ENCODE data around the gene C14orf119.

Gene C14orf119

DNA sequence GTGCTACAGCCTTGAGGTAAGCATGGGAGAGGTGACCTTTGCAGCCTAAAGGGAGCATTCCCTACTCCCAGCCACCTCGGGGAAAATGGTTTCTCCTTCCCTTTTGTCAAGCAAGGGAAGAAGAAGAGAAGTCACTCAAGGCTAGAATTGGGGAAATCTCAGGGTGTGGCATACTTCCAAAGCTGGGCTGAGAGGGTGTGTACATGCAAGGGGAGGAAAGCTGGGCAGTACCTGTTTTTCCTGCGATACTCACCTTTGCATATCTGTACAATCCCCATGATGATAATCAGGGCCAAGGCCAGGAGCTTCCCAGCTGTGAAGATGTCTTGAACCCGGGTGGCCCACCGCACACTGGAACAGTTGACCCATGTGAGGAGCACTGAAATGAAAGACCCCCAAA lies 47.5 kb downstream of the C14orf119 start:
- no peaks in the 10 kb centered on the region for H3K79me2 ChIP-seq (ENCODE audit: insufficient read depth, low read length)
- no peaks in the 10 kb centered on the region for H3K9me2 ChIP-seq (replicated peaks; ENCODE audit: insufficient read depth, low read length)
- no peak overlapping the region for H3K4me2 ChIP-seq (ENCODE audit: low read depth, low read length, poor library complexity, severe bottlenecking)
- H3K9ac ChIP-seq (ENCODE audit: low read length), result no peak overlapping the region
- no peak overlapping the region for H3K4me3 ChIP-seq (ENCODE audit: insufficient read depth, low read length, poor library complexity, severe bottlenecking)
- H3F3A ChIP-seq (ENCODE audit: insufficient read depth), result no peaks in the 10 kb centered on the region
- H4K20me1 ChIP-seq (ENCODE audit: low read depth, low read length), result no peaks in the 10 kb centered on the region
- H3K27me3 ChIP-seq (ENCODE audit: low read length), result no peaks in the 10 kb centered on the region
- H3K36me3 ChIP-seq (ENCODE audit: low read length), result no peaks in the 10 kb centered on the region
- TF ChIP-seq, protein P1, sequence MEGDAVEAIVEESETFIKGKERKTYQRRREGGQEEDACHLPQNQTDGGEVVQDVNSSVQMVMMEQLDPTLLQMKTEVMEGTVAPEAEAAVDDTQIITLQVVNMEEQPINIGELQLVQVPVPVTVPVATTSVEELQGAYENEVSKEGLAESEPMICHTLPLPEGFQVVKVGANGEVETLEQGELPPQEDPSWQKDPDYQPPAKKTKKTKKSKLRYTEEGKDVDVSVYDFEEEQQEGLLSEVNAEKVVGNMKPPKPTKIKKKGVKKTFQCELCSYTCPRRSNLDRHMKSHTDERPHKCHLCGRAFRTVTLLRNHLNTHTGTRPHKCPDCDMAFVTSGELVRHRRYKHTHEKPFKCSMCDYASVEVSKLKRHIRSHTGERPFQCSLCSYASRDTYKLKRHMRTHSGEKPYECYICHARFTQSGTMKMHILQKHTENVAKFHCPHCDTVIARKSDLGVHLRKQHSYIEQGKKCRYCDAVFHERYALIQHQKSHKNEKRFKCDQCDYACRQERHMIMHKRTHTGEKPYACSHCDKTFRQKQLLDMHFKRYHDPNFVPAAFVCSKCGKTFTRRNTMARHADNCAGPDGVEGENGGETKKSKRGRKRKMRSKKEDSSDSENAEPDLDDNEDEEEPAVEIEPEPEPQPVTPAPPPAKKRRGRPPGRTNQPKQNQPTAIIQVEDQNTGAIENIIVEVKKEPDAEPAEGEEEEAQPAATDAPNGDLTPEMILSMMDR (IDR thresholded peaks at IDR 0.05; ENCODE audit: insufficient read depth, low read length, poor library complexity, severe bottlenecking), result no peak
- TF ChIP-seq EZH2phosphoT487 (conservative IDR thresholded peaks at IDR 0.05; ENCODE audit: low read length), result no peak
- H2AFZ ChIP-seq (ENCODE audit: low read depth, low read length, severe bottlenecking), result no peak overlapping the region
- H3K27ac ChIP-seq (ENCODE audit: low read depth, low read length), result no peak overlapping the region
- H3K9me3 ChIP-seq (ENCODE audit: insufficient read depth, low read length), result no peaks in the 10 kb centered on the region

DNA sequence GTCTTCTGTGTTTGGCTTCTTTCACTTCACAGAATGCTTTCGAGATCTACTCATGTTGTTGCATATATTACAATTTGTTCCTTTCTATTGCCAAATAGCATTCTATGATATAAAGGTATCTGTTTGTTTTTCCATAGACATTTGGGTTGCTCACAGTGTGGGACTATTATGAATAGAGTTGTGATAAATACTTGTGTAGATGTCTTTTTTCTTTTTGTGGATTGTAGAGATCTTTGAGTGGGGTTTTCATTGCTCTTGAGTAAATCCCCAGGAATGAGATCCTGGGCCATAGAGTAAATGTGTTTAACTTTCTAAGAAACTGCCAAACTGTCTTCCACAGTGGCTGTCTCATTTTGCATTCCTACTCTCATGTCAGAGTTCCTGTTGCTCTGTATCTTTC lies 48.6 kb downstream of the C14orf119 start:
- no peak for TF ChIP-seq EZH2phosphoT487 (conservative IDR thresholded peaks at IDR 0.05; ENCODE audit: low read length)
- TF ChIP-seq, protein P1 (IDR thresholded peaks at IDR 0.05; ENCODE audit: insufficient read depth, low read length, poor library complexity, severe bottlenecking), result no peak
- Histone ChIP-seq H3K27me3 (ENCODE audit: low read length) (no peaks in the 10 kb centered on the region), H3K9me2 (replicated peaks; ENCODE audit: insufficient read depth, low read length) (no peaks in the 10 kb centered on the region), H3K27ac (ENCODE audit: low read depth, low read length) (no peak overlapping the region), H3K4me2 (ENCODE audit: low read depth, low read length, poor library complexity, severe bottlenecking) (no peak overlapping the region), H3K9ac (ENCODE audit: low read length) (no peak overlapping the region), H4K20me1 (ENCODE audit: low read depth, low read length) (no peaks in the 10 kb centered on the region), H3K4me3 (ENCODE audit: insufficient read depth, low read length, poor library complexity, severe bottlenecking) (no peak overlapping the region), H3F3A (ENCODE audit: insufficient read depth) (no peaks in the 10 kb centered on the region), H3K79me2 (ENCODE audit: insufficient read depth, low read length) (no peaks in the 10 kb centered on the region), H3K9me3 (ENCODE audit: insufficient read depth, low read length) (no peaks in the 10 kb centered on the region), H2AFZ (ENCODE audit: low read depth, low read length, severe bottlenecking) (no peak overlapping the region), H3K36me3 (ENCODE audit: low read length) (no peaks in the 10 kb centered on the region)

DNA sequence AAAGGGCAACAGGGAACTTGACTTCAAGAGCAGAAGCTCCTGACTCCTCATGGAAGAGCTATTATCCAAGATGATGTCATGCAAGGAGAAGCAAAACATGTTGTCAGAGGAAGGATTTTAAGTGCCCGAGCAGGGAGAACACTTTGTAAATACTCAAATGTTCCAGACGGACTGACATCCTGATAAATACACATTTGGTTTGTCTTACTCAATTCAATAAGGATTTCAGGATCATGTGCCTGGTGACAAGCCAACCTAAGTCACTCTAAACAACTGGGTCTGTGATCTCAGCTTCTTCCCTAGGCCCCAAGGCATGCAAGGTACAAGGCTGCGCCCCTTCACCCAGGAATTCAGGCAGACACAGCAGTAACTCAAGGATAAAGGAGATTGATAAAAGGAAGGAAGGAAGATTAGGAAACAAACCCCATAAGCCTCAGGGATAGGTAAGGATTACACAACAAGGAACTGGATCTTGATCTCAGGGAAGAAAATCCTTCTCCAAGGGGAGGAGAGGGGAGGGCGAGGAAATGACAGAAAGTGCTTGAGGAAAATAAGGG lies 50.6 kb downstream of the C14orf119 start:
- TF ChIP-seq, protein P1 (IDR thresholded peaks at IDR 0.05; ENCODE audit: insufficient read depth, low read length, poor library complexity, severe bottlenecking), result no peak
- TF ChIP-seq EZH2phosphoT487 (conservative IDR thresholded peaks at IDR 0.05; ENCODE audit: low read length), result no peak
- H3K27me3 ChIP-seq (ENCODE audit: low read length), result no peaks in the 10 kb centered on the region
- no peak overlapping the region for H3K4me3 ChIP-seq (ENCODE audit: insufficient read depth, low read length, poor library complexity, severe bottlenecking)
- no peak overlapping the region for H2AFZ ChIP-seq (ENCODE audit: low read depth, low read length, severe bottlenecking)
- H3K9ac ChIP-seq (ENCODE audit: low read length), result no peak overlapping the region
- no peaks in the 10 kb centered on the region for H3K9me3 ChIP-seq (ENCODE audit: insufficient read depth, low read length)
- no peaks in the 10 kb centered on the region for H4K20me1 ChIP-seq (ENCODE audit: low read depth, low read length)
- no peaks in the 10 kb centered on the region for H3F3A ChIP-seq (ENCODE audit: insufficient read depth)
- no peaks in the 10 kb centered on the region for H3K79me2 ChIP-seq (ENCODE audit: insufficient read depth, low read length)
- no peak overlapping the region for H3K27ac ChIP-seq (ENCODE audit: low read depth, low read length)
- H3K36me3 ChIP-seq (ENCODE audit: low read length), result no peaks in the 10 kb centered on the region
- H3K9me2 ChIP-seq (replicated peaks; ENCODE audit: insufficient read depth, low read length), result no peaks in the 10 kb centered on the region
- H3K4me2 ChIP-seq (ENCODE audit: low read depth, low read length, poor library complexity, severe bottlenecking), result no peak overlapping the region

Data from SU-DHL-6 (cell line).